ENCODE measurements around the gene SYNJ1.
A peak's percentile ranks its signal among the peaks of the same experiment; 100 is the strongest.
"Not testable (repeated sequence)": the region's sequence is repeated elsewhere in the genome, so short reads cannot be mapped to it uniquely, and the experiment has no call there.

The SYNJ1 gene

GRCh38 chr21:32612999-32613337 lies 114.8 kb downstream of the SYNJ1 start:
- H3K4me3 ChIP-seq (ENCODE audit: low read length): peak overlapping the region; percentile 64
- peak overlapping the region; percentile 58 for H3K4me2 ChIP-seq (ENCODE audit: low read length)
- WGBS (ENCODE audit: extremely low coverage, insufficient coverage, low lambda C conversion rate): no CpG with 5 or more reads among the region's 15 CpGs
- H4K5ac ChIP-seq (ENCODE audit: low read length): no peak overlapping the region
- H2BK5ac ChIP-seq (ENCODE audit: low read length): no peak overlapping the region
- peak overlapping the region; percentile 91 for H3K56ac ChIP-seq (ENCODE audit: low read length)
- no peak overlapping the region for H4K8ac ChIP-seq (ENCODE audit: low read depth, low read length)
- no peaks in the 10 kb centered on the region for H3K36me3 ChIP-seq (ENCODE audit: control insufficient read depth, insufficient read depth, low read length)
- no peak overlapping the region for H3K23ac ChIP-seq (ENCODE audit: low read length)
- no peaks in the 10 kb centered on the region for H3K4me1 ChIP-seq (ENCODE audit: control insufficient read depth, low read depth, low read length)
- DNase-seq: no peak
- H3K18ac ChIP-seq (ENCODE audit: low read length): peak overlapping the region; percentile 16
- no peak overlapping the region for H2AK5ac ChIP-seq (ENCODE audit: low read length)
- H3K27me3 ChIP-seq (ENCODE audit: insufficient read depth, low read length, poor library complexity): no peaks in the 10 kb centered on the region
- peaks cover 3% of the 10 kb centered on the region for H3K79me1 ChIP-seq (ENCODE audit: low read length)
- peak overlapping the region; percentile 71 for H3K4ac ChIP-seq (ENCODE audit: low read depth, low read length)
- H2BK120ac ChIP-seq (ENCODE audit: low read depth, low read length): no peak overlapping the region
- no peak overlapping the region for H2BK15ac ChIP-seq (replicated peaks; ENCODE audit: low read depth)
- H3K79me2 ChIP-seq (ENCODE audit: control insufficient read depth, insufficient read depth, low read length): peaks cover 6% of the 10 kb centered on the region
- H3K27ac ChIP-seq (ENCODE audit: low read depth, low read length): no peak overlapping the region
- peak overlapping the region; percentile 87 for H3K9ac ChIP-seq (ENCODE audit: low read length)

DNA sequence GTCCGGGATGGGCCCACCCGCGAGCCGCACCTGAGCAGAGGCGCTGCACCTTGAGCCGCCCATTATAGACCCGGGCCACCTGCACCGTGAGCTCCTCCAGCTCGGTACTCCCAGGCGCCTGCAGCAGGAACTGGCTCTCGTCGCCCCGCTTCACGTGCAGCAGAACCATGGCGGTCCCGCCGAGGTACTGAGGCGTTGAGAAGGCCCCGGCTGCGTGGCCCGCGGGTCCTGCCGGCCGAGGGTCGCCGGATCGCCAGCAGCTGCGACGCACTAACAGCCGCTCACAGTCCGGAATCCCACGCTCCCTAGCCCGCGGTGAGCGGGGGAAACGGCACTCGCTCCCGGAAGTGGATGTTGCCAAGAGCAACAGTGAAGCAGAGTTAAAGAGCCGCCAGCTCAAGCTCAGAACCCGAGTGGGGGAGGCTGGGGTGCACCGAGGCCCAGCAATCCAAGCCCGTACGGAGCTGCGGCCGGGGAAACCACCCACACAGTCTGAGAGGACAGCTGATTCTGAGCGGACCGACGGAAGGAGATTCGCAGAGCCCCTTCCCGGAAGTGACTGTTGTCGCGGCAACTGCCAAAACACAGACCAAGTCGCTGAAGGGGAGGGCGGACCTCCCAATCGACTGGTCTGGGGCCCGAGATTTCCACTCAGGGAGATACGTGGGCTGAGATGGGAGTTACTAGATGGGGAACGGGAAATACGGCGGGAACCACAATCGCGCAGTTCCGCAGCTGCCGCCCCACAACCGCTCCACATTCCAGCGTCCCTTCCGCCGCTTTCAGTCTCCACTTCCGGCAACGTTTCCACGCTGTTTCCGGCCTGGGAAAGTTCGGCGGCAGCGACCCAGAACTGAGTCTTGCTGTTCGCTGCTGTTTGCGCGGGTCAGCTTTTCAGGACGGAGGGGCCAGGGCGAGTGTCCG lies 115.5 kb downstream of the SYNJ1 start, which contains the start of gene CFAP298:
Gene CFAP298 (minus strand): TSS at position 303 of the 924 bp plus-strand sequence. CDS start 134 bp downstream, at position 169.
- peak within 1 kb of the TSS; percentile 87 for H3K9ac ChIP-seq (ENCODE audit: low read length)
- peak within 1 kb of the TSS; percentile 80 for H3K23ac ChIP-seq (ENCODE audit: low read length)
- H2BK120ac ChIP-seq (ENCODE audit: low read depth, low read length): no peak within 1 kb of the TSS
- peak within 1 kb of the TSS; percentile 86 for H2BK5ac ChIP-seq (ENCODE audit: low read length)
- no CpG with 5 or more reads among the region's 81 CpGs for WGBS (ENCODE audit: extremely low coverage, insufficient coverage, low lambda C conversion rate)
- H3K4ac ChIP-seq (ENCODE audit: low read depth, low read length): peak within 1 kb of the TSS; percentile 71
- H4K5ac ChIP-seq (ENCODE audit: low read length): no peak within 1 kb of the TSS
- H3K18ac ChIP-seq (ENCODE audit: low read length): peak within 1 kb of the TSS; percentile 16
- H3K27me3 ChIP-seq (ENCODE audit: insufficient read depth, low read length, poor library complexity): no peaks in the 10 kb centered on the region
- H2BK15ac ChIP-seq (replicated peaks; ENCODE audit: low read depth): no peak within 1 kb of the TSS
- peaks cover 6% of the 10 kb centered on the region for H3K79me2 ChIP-seq (ENCODE audit: control insufficient read depth, insufficient read depth, low read length)
- no peaks in the 10 kb centered on the region for H3K4me1 ChIP-seq (ENCODE audit: control insufficient read depth, low read depth, low read length)
- no peak within 1 kb of the TSS for H4K8ac ChIP-seq (ENCODE audit: low read depth, low read length)
- H2AK5ac ChIP-seq (ENCODE audit: low read length): no peak within 1 kb of the TSS
- peak within 1 kb of the TSS; percentile 96 for H3K4me2 ChIP-seq (ENCODE audit: low read length)
- H3K36me3 ChIP-seq (ENCODE audit: control insufficient read depth, insufficient read depth, low read length): no peaks in the 10 kb centered on the region
- H3K56ac ChIP-seq (ENCODE audit: low read length): peak within 1 kb of the TSS; percentile 91
- H3K79me1 ChIP-seq (ENCODE audit: low read length): peaks cover 3% of the 10 kb centered on the region
- peak within 1 kb of the TSS; percentile 89 for H3K27ac ChIP-seq (ENCODE audit: low read depth, low read length)
- peak within 1 kb of the TSS; percentile 64 for H3K4me3 ChIP-seq (ENCODE audit: low read length)
- peak; percentile 96 for DNase-seq

DNA sequence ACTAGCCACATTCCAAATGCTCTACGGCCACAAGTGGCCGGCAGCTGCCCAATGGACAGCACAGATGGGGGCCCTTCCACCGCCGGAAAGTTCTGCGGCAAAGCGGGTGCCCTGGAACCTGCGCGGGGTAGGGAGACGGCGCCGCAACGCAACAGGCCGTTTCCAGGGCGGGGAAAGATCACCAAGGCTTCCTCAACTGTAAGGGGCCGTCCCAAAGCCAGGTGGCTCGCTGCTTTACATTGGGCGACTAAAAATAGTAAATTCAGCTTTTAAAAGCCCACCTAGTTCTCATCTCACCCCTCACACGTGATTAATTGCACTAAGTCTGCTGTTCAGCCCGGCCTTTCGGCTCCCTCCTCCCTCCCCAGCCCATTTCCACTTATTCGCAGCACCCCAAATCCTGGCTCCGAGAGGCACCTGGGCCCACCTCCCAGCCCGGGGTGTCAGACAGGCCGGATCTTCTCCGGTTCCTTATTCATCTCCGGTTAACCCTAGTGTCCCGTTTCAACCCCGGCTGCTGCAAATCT lies 116.3 kb downstream of the SYNJ1 start:
- Histone ChIP-seq H3K4ac (ENCODE audit: low read depth, low read length) (no peak overlapping the region), H3K27ac (ENCODE audit: low read depth, low read length) (peak overlapping the region; percentile 89), H3K79me1 (ENCODE audit: low read length) (peaks cover 3% of the 10 kb centered on the region), H4K8ac (ENCODE audit: low read depth, low read length) (no peak overlapping the region), H3K23ac (ENCODE audit: low read length) (no peak overlapping the region), H2BK5ac (ENCODE audit: low read length) (no peak overlapping the region), H4K5ac (ENCODE audit: low read length) (no peak overlapping the region), H2AK5ac (ENCODE audit: low read length) (no peak overlapping the region), H3K18ac (ENCODE audit: low read length) (no peak overlapping the region), H3K27me3 (ENCODE audit: insufficient read depth, low read length, poor library complexity) (no peaks in the 10 kb centered on the region), H3K4me1 (ENCODE audit: control insufficient read depth, low read depth, low read length) (peaks cover under 1% of the 10 kb centered on the region), H3K4me2 (ENCODE audit: low read length) (peak overlapping the region; percentile 96), H3K9ac (ENCODE audit: low read length) (peak overlapping the region; percentile 87), H3K56ac (ENCODE audit: low read length) (peak overlapping the region; percentile 91), H3K79me2 (ENCODE audit: control insufficient read depth, insufficient read depth, low read length) (peaks cover 6% of the 10 kb centered on the region), H2BK15ac (replicated peaks; ENCODE audit: low read depth) (no peak overlapping the region), H3K4me3 (ENCODE audit: low read length) (peak overlapping the region; percentile 64), H3K36me3 (ENCODE audit: control insufficient read depth, insufficient read depth, low read length) (no peaks in the 10 kb centered on the region), H2BK120ac (ENCODE audit: low read depth, low read length) (no peak overlapping the region)
- no CpG with 5 or more reads among the region's 28 CpGs for WGBS (ENCODE audit: extremely low coverage, insufficient coverage, low lambda C conversion rate)
- peak; percentile 42 for DNase-seq

- not testable (repeated sequence) for H3K4me2 ChIP-seq (ENCODE audit: low read length); H3K4me3 ChIP-seq (ENCODE audit: low read length); H3K27me3 ChIP-seq (ENCODE audit: insufficient read depth, low read length, poor library complexity); H3K4ac ChIP-seq (ENCODE audit: low read depth, low read length); H4K5ac ChIP-seq (ENCODE audit: low read length); H3K4me1 ChIP-seq (ENCODE audit: control insufficient read depth, low read depth, low read length); H2BK5ac ChIP-seq (ENCODE audit: low read length); H3K56ac ChIP-seq (ENCODE audit: low read length); DNase-seq; H2AK5ac ChIP-seq (ENCODE audit: low read length); H4K8ac ChIP-seq (ENCODE audit: low read depth, low read length); H3K36me3 ChIP-seq (ENCODE audit: control insufficient read depth, insufficient read depth, low read length); H3K79me1 ChIP-seq (ENCODE audit: low read length); H2BK15ac ChIP-seq (replicated peaks; ENCODE audit: low read depth); H2BK120ac ChIP-seq (ENCODE audit: low read depth, low read length); H3K79me2 ChIP-seq (ENCODE audit: control insufficient read depth, insufficient read depth, low read length); H3K18ac ChIP-seq (ENCODE audit: low read length); H3K23ac ChIP-seq (ENCODE audit: low read length); H3K9ac ChIP-seq (ENCODE audit: low read length); H3K27ac ChIP-seq (ENCODE audit: low read depth, low read length)
- no CpG with 5 or more reads among the region's 17 CpGs for WGBS (ENCODE audit: extremely low coverage, insufficient coverage, low lambda C conversion rate)
Measured at GRCh38 chr21:32610940-32611339, 116.9 kb downstream of the SYNJ1 start.

GRCh38 chr21:32608851-32609250 lies 119.0 kb downstream of the SYNJ1 start:
- H3K18ac ChIP-seq (ENCODE audit: low read length): no peak overlapping the region
- H3K4ac ChIP-seq (ENCODE audit: low read depth, low read length): no peak overlapping the region
- H4K8ac ChIP-seq (ENCODE audit: low read depth, low read length): no peak overlapping the region
- H2BK120ac ChIP-seq (ENCODE audit: low read depth, low read length): no peak overlapping the region
- peaks cover 3% of the 10 kb centered on the region for H3K79me1 ChIP-seq (ENCODE audit: low read length)
- H2AK5ac ChIP-seq (ENCODE audit: low read length): no peak overlapping the region
- no peak for DNase-seq
- no peak overlapping the region for H2BK5ac ChIP-seq (ENCODE audit: low read length)
- no peak overlapping the region for H3K27ac ChIP-seq (ENCODE audit: low read depth, low read length)
- no peak overlapping the region for H3K23ac ChIP-seq (ENCODE audit: low read length)
- no peak overlapping the region for H3K4me3 ChIP-seq (ENCODE audit: low read length)
- peaks cover 6% of the 10 kb centered on the region for H3K79me2 ChIP-seq (ENCODE audit: control insufficient read depth, insufficient read depth, low read length)
- H2BK15ac ChIP-seq (replicated peaks; ENCODE audit: low read depth): no peak overlapping the region
- peaks cover under 1% of the 10 kb centered on the region for H3K36me3 ChIP-seq (ENCODE audit: control insufficient read depth, insufficient read depth, low read length)
- no peak overlapping the region for H4K5ac ChIP-seq (ENCODE audit: low read length)
- H3K4me1 ChIP-seq (ENCODE audit: control insufficient read depth, low read depth, low read length): peaks cover 6% of the 10 kb centered on the region
- no peak overlapping the region for H3K4me2 ChIP-seq (ENCODE audit: low read length)
- H3K9ac ChIP-seq (ENCODE audit: low read length): no peak overlapping the region
- no CpG with 5 or more reads among the region's 5 CpGs for WGBS (ENCODE audit: extremely low coverage, insufficient coverage, low lambda C conversion rate)
- no peak overlapping the region for H3K56ac ChIP-seq (ENCODE audit: low read length)
- H3K27me3 ChIP-seq (ENCODE audit: insufficient read depth, low read length, poor library complexity): no peaks in the 10 kb centered on the region

All from mesendoderm (in vitro differentiated cells).